ENCODE results near the gene MRPL44. TPM values are rescaled to one million over a fixed set of nuclear protein-coding genes. Genes with fewer than 3 reads are reported as not detected.
A peak's percentile ranks its signal among the peaks of the same experiment; 100 is the strongest.

Gene MRPL44
- total RNA-seq, 2 experiments from 2014 or later = 29.0 to 30.5 TPM

DNA sequence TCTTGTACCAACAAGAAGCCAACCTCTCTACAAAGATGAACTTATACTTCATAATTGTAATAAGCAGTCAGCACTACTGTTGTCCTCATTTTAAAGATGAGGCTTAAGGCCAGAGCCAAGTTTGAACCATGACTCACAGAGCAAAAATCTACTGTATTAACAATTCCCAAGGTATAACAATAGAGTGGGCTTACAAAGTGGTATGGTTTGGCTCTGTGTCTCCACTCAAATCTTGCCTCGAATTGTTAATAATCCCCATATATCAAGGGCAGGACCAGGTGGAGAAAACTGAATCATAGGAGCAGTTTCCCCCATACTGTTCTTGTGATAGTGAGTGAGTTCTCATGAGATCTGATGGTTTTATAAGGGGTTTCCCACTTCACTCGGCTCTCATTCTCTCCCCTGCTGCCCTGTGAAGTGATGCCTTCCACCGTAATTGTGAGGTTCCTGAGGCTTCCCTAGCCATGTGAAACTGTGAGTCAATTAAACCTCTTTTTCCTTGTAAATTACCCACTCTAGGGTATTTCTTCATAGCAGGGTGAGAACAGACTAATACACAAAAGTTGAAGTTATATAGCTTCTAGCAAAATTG is 19.5 kb downstream of the MRPL44 start:
- no peak for ATAC-seq
- POLR2A ChIA-PET = no interaction called here
- H3K27ac Mint-ChIP-seq = no peak overlapping the region

DNA sequence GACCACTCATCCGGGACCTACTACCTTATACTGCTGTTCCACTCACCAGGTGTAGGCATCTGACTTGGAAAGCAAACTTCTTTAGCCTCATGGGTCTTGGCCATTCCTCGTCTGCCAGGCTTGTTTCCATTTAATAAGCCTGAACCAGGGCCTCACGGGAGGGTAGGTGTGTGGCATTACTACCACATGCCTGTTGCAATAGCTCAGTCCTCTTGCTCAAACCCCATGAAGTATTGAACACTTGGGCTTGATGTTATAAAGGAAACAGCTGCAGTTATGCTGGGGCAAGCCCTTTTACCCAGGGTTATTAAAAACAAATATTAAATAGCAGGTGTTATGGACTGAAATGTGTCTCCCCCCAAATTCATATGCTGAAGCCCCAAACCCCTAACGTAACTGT is 21.2 kb downstream of the MRPL44 start:
- no peak overlapping the region for H3K4me3 Mint-ChIP-seq
- ChIA-PET CTCF (interaction anchor here (1.0 to 4.1 kb wide), 3 partner anchors 8 to 306 kb away, joined by 3 to 25 read pairs (median 8); no protein-coding TSS in a partner anchor), POLR2A (no interaction called here)
- no peak for ATAC-seq
- no peak for DNase-seq
- no peak overlapping the region for H3K27ac Mint-ChIP-seq
- no peaks in the 10 kb centered on the region for H3K27me3 Mint-ChIP-seq (ENCODE audit: low read depth)
- no peaks in the 10 kb centered on the region for H3K9me3 Mint-ChIP-seq (ENCODE audit: insufficient read depth)
- peaks cover under 1% of the 10 kb centered on the region for H3K4me1 Mint-ChIP-seq (ENCODE audit: low read depth)
- peaks cover 3% of the 10 kb centered on the region for H3K36me3 Mint-ChIP-seq (ENCODE audit: low read depth)

More for the DNA sequence above, 19.5 kb downstream of the MRPL44 start:
- no peaks in the 10 kb centered on the region for H3K9me3 Mint-ChIP-seq (ENCODE audit: insufficient read depth)
- no peaks in the 10 kb centered on the region for H3K27me3 Mint-ChIP-seq (ENCODE audit: low read depth)
- no peak overlapping the region for H3K4me3 Mint-ChIP-seq
- H3K4me1 Mint-ChIP-seq (ENCODE audit: low read depth) = no peaks in the 10 kb centered on the region
- peaks cover 3% of the 10 kb centered on the region for H3K36me3 Mint-ChIP-seq (ENCODE audit: low read depth)
- CTCF ChIA-PET = interaction anchor here (4.1 kb wide), 1 partner anchor 17 kb away, joined by 25 read pairs; no protein-coding TSS in a partner anchor
- no peak for DNase-seq

DNA sequence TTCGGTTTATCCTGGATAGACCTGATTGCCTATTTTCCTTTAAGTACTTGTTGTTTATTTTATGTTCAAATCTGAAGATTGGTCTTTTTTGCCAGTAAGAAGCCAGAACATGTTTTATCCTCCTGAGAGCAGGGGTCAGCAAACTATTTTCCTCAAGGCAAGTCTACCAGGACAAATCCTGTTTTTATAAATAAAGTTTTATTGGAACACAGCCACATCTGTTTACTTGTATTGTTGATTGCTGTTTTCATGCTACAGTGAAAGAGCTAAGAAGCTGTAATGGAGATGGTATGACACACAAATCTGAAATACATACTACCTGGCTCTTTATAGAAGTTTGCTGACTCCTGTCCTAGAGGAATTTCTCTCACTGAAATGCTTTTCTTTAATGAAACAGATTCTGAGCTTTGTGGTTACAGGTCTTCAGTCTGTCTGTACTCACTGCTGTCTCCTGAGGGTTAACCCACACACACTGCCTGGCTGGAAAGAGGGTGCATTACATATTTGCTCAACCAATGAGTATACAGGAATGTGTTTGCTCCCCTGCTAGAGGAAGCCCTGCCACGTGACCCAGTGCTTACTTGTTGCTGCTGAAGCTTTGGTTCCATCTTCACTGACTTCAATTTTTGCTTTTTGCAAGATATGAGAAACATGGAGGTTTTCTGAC is 22.6 kb downstream of the MRPL44 start:
- no peaks in the 10 kb centered on the region for H3K27me3 Mint-ChIP-seq (ENCODE audit: low read depth)
- H3K9me3 Mint-ChIP-seq (ENCODE audit: insufficient read depth) = no peaks in the 10 kb centered on the region
- ATAC-seq = no peak
- H3K36me3 Mint-ChIP-seq (ENCODE audit: low read depth) = peaks cover 7% of the 10 kb centered on the region
- ChIA-PET CTCF (interaction anchor here (2.1 to 4.1 kb wide), 3 partner anchors 10 to 305 kb away, joined by 8 to 25 read pairs (median 17); no protein-coding TSS in a partner anchor), POLR2A (no interaction called here)
- no peak overlapping the region for H3K27ac Mint-ChIP-seq
- no peak for DNase-seq
- no peak overlapping the region for H3K4me3 Mint-ChIP-seq
- H3K4me1 Mint-ChIP-seq (ENCODE audit: low read depth) = peaks cover 2% of the 10 kb centered on the region

DNA sequence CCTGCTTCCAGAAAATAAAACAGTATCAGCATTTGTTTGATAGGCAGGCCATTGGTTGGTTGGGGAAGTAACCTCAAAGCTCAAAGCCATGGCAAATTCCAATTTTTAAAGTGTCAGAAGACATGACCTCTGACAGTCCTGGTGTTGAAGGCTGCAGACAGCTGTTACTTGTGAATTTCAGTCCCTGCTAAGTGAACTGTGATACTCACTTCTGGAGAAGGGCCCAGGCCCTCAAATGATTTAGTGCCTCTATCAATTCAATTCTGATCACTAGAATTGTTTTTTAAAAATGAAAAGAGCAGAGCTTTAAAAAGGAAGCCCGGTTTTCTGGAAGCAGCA is 23.1 kb downstream of the MRPL44 start:
- Mint-ChIP-seq H3K4me1 (ENCODE audit: low read depth) (peaks cover 2% of the 10 kb centered on the region), H3K27me3 (ENCODE audit: low read depth) (no peaks in the 10 kb centered on the region), H3K36me3 (ENCODE audit: low read depth) (peaks cover 7% of the 10 kb centered on the region), H3K27ac (no peak overlapping the region), H3K9me3 (ENCODE audit: insufficient read depth) (no peaks in the 10 kb centered on the region), H3K4me3 (no peak overlapping the region)
- ChIA-PET CTCF (interaction anchor here (2.1 to 4.1 kb wide), 3 partner anchors 11 to 304 kb away, joined by 8 to 25 read pairs (median 17); no protein-coding TSS in a partner anchor), POLR2A (no interaction called here)
- DNase-seq = no peak
- ATAC-seq = no peak

DNA sequence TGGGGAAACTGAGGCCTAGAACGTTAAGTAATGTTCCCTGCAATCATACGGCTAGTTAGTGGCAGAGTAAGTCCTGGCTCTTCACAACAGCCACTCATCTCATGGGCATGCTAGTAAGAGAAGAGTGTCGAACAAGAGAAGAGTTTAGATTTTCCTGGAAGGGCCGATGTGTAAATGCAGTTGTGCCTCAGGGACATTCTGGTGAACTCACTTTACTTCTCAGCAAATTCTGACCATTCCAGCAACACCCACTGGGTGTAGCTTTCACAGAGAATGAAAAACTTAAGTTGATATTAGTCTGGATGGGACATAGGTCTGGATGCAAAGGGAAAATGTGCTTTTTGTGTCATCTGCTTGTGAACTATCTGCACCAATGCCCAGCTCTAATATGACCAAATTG is 23.5 kb downstream of the MRPL44 start:
- no peaks in the 10 kb centered on the region for H3K9me3 Mint-ChIP-seq (ENCODE audit: insufficient read depth)
- CTCF ChIA-PET = interaction anchor here (2.1 to 4.1 kb wide), 3 partner anchors 11 to 304 kb away, joined by 8 to 25 read pairs (median 17); no protein-coding TSS in a partner anchor
- POLR2A ChIA-PET = no interaction called here
- peaks cover 7% of the 10 kb centered on the region for H3K36me3 Mint-ChIP-seq (ENCODE audit: low read depth)
- ATAC-seq (no peak), DNase-seq (no peak)
- H3K4me3 Mint-ChIP-seq = no peak overlapping the region
- peaks cover 2% of the 10 kb centered on the region for H3K4me1 Mint-ChIP-seq (ENCODE audit: low read depth)
- no peak overlapping the region for H3K27ac Mint-ChIP-seq
- no peaks in the 10 kb centered on the region for H3K27me3 Mint-ChIP-seq (ENCODE audit: low read depth)

DNA sequence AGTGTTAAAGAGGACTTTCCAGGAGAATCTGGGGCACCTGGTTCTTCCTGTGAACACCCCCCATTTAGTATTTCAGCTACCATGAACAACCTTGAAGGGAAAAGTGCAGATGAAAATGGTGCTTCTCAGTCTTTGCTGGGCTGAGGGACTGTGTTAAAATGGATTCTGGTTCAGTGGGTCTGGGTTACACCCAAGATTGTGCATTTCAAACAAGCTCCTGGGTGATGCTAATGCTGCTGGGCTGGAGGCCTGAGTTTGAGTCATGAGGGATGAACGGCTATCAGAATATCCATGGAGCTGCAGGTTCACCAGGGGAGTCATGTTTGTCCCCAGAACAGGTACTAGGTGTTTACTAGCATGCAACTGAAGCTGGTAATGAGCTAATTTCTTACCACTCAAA is 24.0 kb downstream of the MRPL44 start:
- peaks cover 7% of the 10 kb centered on the region for H3K36me3 Mint-ChIP-seq (ENCODE audit: low read depth)
- H3K27ac Mint-ChIP-seq = no peak overlapping the region
- peaks cover 2% of the 10 kb centered on the region for H3K4me1 Mint-ChIP-seq (ENCODE audit: low read depth)
- H3K27me3 Mint-ChIP-seq (ENCODE audit: low read depth) = no peaks in the 10 kb centered on the region
- H3K9me3 Mint-ChIP-seq (ENCODE audit: insufficient read depth) = no peaks in the 10 kb centered on the region
- H3K4me3 Mint-ChIP-seq = no peak overlapping the region
- ChIA-PET CTCF (interaction anchor here (2.1 to 3.0 kb wide), 2 partner anchors 12 to 303 kb away, joined by 8 to 17 read pairs; no protein-coding TSS in a partner anchor), POLR2A (no interaction called here)
- no peak for DNase-seq
- ATAC-seq = no peak

DNA sequence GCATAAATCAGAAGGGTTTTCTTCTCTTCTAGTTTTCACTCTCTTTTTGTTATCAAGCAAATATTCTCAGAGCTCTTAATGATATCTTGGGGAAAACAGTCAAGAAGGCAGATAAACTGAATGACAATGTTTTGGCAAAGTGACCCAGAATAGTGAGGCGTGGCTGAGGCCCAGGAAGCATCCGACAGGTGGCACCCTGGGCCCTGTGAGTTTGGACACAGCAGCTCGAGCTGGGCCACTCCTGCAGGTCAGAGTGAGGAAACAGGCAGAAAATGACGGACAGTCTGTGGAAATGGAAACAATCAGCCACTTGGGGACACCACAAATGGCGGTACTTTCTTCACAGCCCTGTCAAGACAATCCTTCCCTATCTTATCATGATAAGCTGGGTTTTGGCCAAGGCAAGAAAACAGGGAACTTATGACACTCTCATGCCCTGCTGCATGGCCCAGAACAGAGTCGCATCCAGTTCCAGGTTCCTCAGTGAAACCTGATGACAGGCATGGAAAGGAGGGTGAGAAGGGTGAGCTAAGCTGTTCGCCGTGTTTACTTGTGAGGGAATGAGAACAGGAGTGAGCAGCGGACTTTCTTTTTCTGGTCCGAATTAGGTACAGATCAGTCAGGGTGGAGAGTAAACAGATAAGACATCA is 32.1 kb downstream of the MRPL44 start:
- H3K27ac Mint-ChIP-seq = no peak overlapping the region

DNA sequence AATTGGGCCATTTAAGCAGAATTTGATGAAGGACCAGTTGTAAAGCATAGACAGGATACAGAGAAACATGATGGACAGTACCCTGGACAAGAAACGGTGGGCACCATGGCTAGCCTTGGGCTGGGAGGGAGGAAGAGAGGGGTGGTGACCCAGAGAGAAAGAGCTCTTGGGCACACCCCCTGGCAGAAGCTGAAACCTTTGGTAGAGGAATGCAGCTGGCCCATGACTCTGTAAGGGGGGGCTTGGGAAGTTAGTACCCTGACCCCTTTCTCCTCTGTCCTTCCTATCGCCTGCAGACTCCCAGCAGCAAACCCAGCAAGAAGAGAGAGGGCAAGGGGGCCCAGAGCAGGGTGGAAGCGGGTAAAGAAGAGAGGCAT is 32.6 kb downstream of the MRPL44 start:
- ChIA-PET POLR2A (no interaction called here), CTCF (interaction anchor here (0.6 to 3.6 kb wide), 3 partner anchors 17 to 295 kb away, joined by 3 to 19 read pairs (median 3); no protein-coding TSS in a partner anchor)
- no peak overlapping the region for H3K4me3 Mint-ChIP-seq
- H3K27me3 Mint-ChIP-seq (ENCODE audit: low read depth) = no peaks in the 10 kb centered on the region
- ATAC-seq (no peak), DNase-seq (no peak)
- peaks cover under 1% of the 10 kb centered on the region for H3K36me3 Mint-ChIP-seq (ENCODE audit: low read depth)
- H3K9me3 Mint-ChIP-seq (ENCODE audit: insufficient read depth) = no peaks in the 10 kb centered on the region
- peaks cover 4% of the 10 kb centered on the region for H3K4me1 Mint-ChIP-seq (ENCODE audit: low read depth)
- H3K27ac Mint-ChIP-seq = no peak overlapping the region

More for the DNA sequence above, 32.1 kb downstream of the MRPL44 start:
- Mint-ChIP-seq H3K4me1 (ENCODE audit: low read depth) (peaks cover 4% of the 10 kb centered on the region), H3K4me3 (no peak overlapping the region), H3K36me3 (ENCODE audit: low read depth) (peaks cover 4% of the 10 kb centered on the region), H3K27me3 (ENCODE audit: low read depth) (no peaks in the 10 kb centered on the region), H3K9me3 (ENCODE audit: insufficient read depth) (no peaks in the 10 kb centered on the region)
- no peak for DNase-seq
- POLR2A ChIA-PET = no interaction called here
- ATAC-seq = no peak
- CTCF ChIA-PET = interaction anchor here (0.6 to 3.6 kb wide), 3 partner anchors 17 to 295 kb away, joined by 3 to 19 read pairs (median 3); no protein-coding TSS in a partner anchor

DNA sequence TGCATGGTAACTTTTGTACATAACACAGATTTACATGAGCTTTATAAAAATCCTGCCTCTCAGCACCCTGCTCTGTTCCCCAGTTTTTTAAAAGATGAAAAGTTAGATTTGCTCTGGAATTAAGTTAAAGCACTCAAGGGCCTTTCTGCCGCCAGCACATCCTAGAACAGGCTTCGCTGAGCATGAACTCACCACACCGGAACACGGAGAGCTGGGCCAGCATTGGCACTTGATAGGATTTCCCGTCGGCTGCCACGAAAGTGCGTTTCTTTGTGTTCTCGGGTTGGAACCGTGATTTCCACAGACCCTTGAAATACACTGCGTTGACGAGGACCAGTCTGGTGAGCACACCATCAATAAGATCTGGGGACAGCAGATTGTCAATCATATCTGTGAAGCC is 34.3 kb downstream of the MRPL44 start:
- ATAC-seq = no peak
- DNase-seq = no peak
- Mint-ChIP-seq H3K27me3 (ENCODE audit: low read depth) (no peaks in the 10 kb centered on the region), H3K9me3 (ENCODE audit: insufficient read depth) (no peaks in the 10 kb centered on the region), H3K4me1 (ENCODE audit: low read depth) (peaks cover 8% of the 10 kb centered on the region), H3K36me3 (ENCODE audit: low read depth) (no peaks in the 10 kb centered on the region), H3K27ac (no peak overlapping the region), H3K4me3 (no peak overlapping the region)
- CTCF ChIA-PET = interaction anchor here (0.7 to 6.5 kb wide), 5 partner anchors 14 to 297 kb away, joined by 3 to 130 read pairs (median 19); no protein-coding TSS in a partner anchor
- POLR2A ChIA-PET = no interaction called here

DNA sequence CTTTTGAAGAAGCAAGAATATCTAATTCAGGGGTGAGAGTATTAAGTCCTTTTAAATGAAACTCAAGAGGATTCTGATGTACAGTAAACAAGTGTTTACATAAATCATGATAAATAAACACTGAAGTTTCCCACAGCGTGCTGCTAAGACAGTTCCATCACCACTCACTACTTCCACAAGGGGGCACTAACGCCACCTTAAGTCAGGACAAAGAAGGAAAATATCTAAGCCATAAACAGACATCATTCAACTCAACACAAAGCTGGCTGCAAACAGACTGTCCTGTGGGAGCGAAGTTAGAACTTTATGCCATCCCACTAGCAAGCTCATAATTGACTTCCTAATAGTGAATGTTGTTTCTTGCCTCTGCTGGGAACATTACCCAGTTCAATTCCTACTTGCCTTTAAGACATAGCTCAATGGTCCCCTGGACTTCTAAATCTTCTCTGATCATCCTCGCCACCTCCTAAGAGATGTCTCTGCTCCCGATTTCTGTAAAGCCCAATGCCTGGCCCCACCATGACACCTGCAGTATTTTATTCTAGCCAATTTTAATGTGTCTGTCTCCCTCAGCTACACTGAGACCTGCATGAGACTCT is 36.5 kb downstream of the MRPL44 start:
- peak; percentile 78 for DNase-seq
- Mint-ChIP-seq H3K27me3 (ENCODE audit: low read depth) (no peaks in the 10 kb centered on the region), H3K4me3 (no peak overlapping the region), H3K4me1 (ENCODE audit: low read depth) (peaks cover 8% of the 10 kb centered on the region), H3K27ac (no peak overlapping the region), H3K9me3 (ENCODE audit: insufficient read depth) (no peaks in the 10 kb centered on the region), H3K36me3 (ENCODE audit: low read depth) (no peaks in the 10 kb centered on the region)
- ChIA-PET POLR2A (interaction anchor here (0.8 kb wide), 1 partner anchor 289 kb away, joined by 3 read pairs; no protein-coding TSS in a partner anchor), CTCF (interaction anchor here (0.6 to 6.5 kb wide), 59 partner anchors 9 to 657 kb away, joined by 3 to 130 read pairs (median 4); partner anchors contain the start of genes MRPL44 and SERPINE2)
- peak; percentile 81 for ATAC-seq

DNA sequence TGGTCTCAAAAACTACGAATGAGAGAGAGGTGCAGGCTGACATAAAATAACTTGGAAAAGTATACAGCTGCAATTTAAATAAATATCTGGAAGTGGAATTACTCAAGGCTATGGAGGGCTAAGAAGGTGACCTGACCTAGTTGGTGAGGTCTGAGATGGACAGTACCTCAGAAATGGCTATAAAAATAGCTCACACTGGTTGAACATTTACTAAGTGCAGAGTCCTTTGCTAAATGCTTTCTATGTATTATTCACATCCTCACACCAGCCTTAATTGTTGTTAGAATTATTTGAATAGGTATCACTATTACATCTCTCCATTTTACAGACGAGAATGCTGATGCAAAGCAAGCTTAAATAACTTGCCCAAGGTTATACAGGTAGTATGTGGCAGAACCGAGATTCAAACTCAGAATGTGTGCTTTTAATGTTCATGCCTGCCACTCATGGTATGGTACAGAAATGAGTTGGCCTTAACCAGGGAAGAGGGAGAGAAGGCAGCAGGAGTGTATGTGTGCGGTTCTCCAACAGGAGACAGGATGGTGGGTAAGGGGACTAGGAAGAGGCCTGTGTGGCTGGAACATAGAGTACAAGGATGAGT is 37.4 kb downstream of the MRPL44 start:
- Mint-ChIP-seq H3K36me3 (ENCODE audit: low read depth) (no peaks in the 10 kb centered on the region), H3K4me1 (ENCODE audit: low read depth) (peaks cover 8% of the 10 kb centered on the region), H3K27me3 (ENCODE audit: low read depth) (no peaks in the 10 kb centered on the region), H3K27ac (no peak overlapping the region), H3K4me3 (no peak overlapping the region), H3K9me3 (ENCODE audit: insufficient read depth) (no peaks in the 10 kb centered on the region)
- CTCF ChIA-PET = interaction anchor here (1.0 to 6.5 kb wide), 19 partner anchors 10 to 656 kb away, joined by 3 to 130 read pairs (median 10); partner anchors contain the start of genes MRPL44 and SERPINE2
- ATAC-seq = no peak
- POLR2A ChIA-PET = no interaction called here
- no peak for DNase-seq

Measured in activated CD8-positive, alpha-beta T cell treated with anti-CD3 and anti-CD28 coated beads, Interleukin-2, amount 10 ng/mL, durations not matched to agents 7 days and 5 days (primary cell).